Trophoblast cell (in vitro differentiated cells and primary cell): ENCODE data around the gene ENTPD6.
"Not testable (repeated sequence)": the region's sequence is repeated elsewhere in the genome, so short reads cannot be mapped to it uniquely, and the experiment has no call there.

Experiments used
- DNase-seq, 2 donors: peaks; one replicate each; pipeline ENCODE4 v3.0.0-alpha.2; 2016
- H2AFZ ChIP-seq: 2 replicates; pipeline ENCODE4 v1.6.1; 2013; ENCODE audit warnings: low read length, moderate library complexity, mild to moderate bottlenecking; ENCODE audit not compliant: insufficient read depth, poor library complexity
- H2AK5ac ChIP-seq: 2 replicates; pipeline ENCODE4 v1.6.1; 2013; ENCODE audit warnings: mild to moderate bottlenecking, low read length
- H2BK120ac ChIP-seq: 2 replicates; pipeline ENCODE4 v1.6.1; 2013; ENCODE audit warnings: low read length, mild to moderate bottlenecking, moderate library complexity; ENCODE audit not compliant: insufficient read depth, poor library complexity
- H2BK12ac ChIP-seq: 2 replicates; pipeline ENCODE4 v1.6.1; 2013; ENCODE audit warnings: mild to moderate bottlenecking, low read length, moderate library complexity
- H2BK5ac ChIP-seq: 2 replicates; pipeline ENCODE4 v1.6.1; 2013; ENCODE audit warnings: low read length, low read depth, moderate library complexity, mild to moderate bottlenecking; ENCODE audit not compliant: poor library complexity
- H3K14ac ChIP-seq: 2 replicates; pipeline ENCODE4 v1.6.1; 2013; ENCODE audit warnings: mild to moderate bottlenecking, low read length
- H3K18ac ChIP-seq: 2 replicates; pipeline ENCODE4 v1.6.1; 2013; ENCODE audit warnings: mild to moderate bottlenecking, low read length
- H3K23ac ChIP-seq: 2 replicates; pipeline ENCODE4 v1.6.1; 2013; ENCODE audit warnings: low read length
- H3K27ac ChIP-seq: 2 replicates; pipeline ENCODE4 v1.5.1; 2013; ENCODE audit warnings: low read depth, mild to moderate bottlenecking, inconsistent platforms, low read length, moderate library complexity
- H3K27me3 ChIP-seq: 2 replicates; pipeline ENCODE4 v1.6.1; 2013; ENCODE audit warnings: inconsistent platforms, mild to moderate bottlenecking, low read length, moderate library complexity; ENCODE audit not compliant: insufficient read depth
- H3K36me3 ChIP-seq, 2 experiments: 1 replicate in 1 of 2; 2 replicates in 1 of 2; pipeline ENCODE4 v1.6.1; 2013; ENCODE audit warnings: low read length in 2 of 2, mild to moderate bottlenecking in 2 of 2, moderate library complexity in 1 of 2; ENCODE audit not compliant: insufficient read depth in 2 of 2, control insufficient read depth in 1 of 2
- H3K4ac ChIP-seq: 2 replicates; pipeline ENCODE4 v1.6.1; 2013; ENCODE audit warnings: low read depth, mild to moderate bottlenecking, low read length, moderate library complexity
- H3K4me1 ChIP-seq, 2 experiments: 1 replicate in 1 of 2; 2 replicates in 1 of 2; pipeline ENCODE4 v1.6.1; 2013; ENCODE audit warnings: low read length in 2 of 2, mild to moderate bottlenecking in 2 of 2, moderate library complexity in 1 of 2; ENCODE audit not compliant: insufficient read depth in 2 of 2, control insufficient read depth in 1 of 2
- H3K4me2 ChIP-seq: 2 replicates; pipeline ENCODE4 v1.6.1; 2013; ENCODE audit warnings: inconsistent platforms, mild to moderate bottlenecking, low read length, moderate library complexity
- H3K4me3 ChIP-seq: 2 replicates; pipeline ENCODE4 v1.5.1; 2013; ENCODE audit warnings: mild to moderate bottlenecking, low read depth, low read length, inconsistent platforms
- H3K79me1 ChIP-seq: one replicate; pipeline ENCODE4 v1.6.1; 2013; ENCODE audit warnings: low read length
- H3K79me2 ChIP-seq: 2 replicates; pipeline ENCODE4 v1.6.1; 2013; ENCODE audit warnings: low read length, mild to moderate bottlenecking; ENCODE audit not compliant: control insufficient read depth, insufficient read depth, poor library complexity
- H3K9ac ChIP-seq: 2 replicates; pipeline ENCODE4 v1.6.1; 2013; ENCODE audit warnings: mild to moderate bottlenecking, low read length
- H3K9me3 ChIP-seq: 2 replicates; pipeline ENCODE4 v1.6.1; 2013; ENCODE audit warnings: low read depth, mild to moderate bottlenecking, control low read depth, inconsistent platforms, low read length; ENCODE audit not compliant: insufficient read depth
- H4K12ac ChIP-seq: 2 replicates; pipeline ENCODE4 v1.6.1; 2013; ENCODE audit warnings: low read depth, mild to moderate bottlenecking, low read length, moderate library complexity
- H4K8ac ChIP-seq: 2 replicates; pipeline ENCODE4 v1.6.1; 2013; ENCODE audit warnings: low read depth, mild to moderate bottlenecking, low read length, moderate library complexity
- H4K91ac ChIP-seq: one replicate; pipeline ENCODE4 v1.6.1; 2013; ENCODE audit warnings: low read depth, mild to moderate bottlenecking, low read length, moderate library complexity
- WGBS: extraction: QIAGEN DNeasy Blood & Tissue Kit; methylation state at CpG from one replicate; pipeline ENCODE4 v1.1.7; 2013; ENCODE audit warnings: missing lambda C conversion rate; ENCODE audit not compliant: insufficient read length, insufficient coverage; ENCODE audit errors: extremely low coverage; 5-methylcytosine and 5-hydroxymethylcytosine counted together

ENTPD6 gene

GRCh38 chr20:25179439-25180089 lies 15.9 kb upstream of the ENTPD6 start:
- H3K4me1 ChIP-seq = no peaks in the 10 kb centered on the region
- H2BK120ac ChIP-seq = no peak overlapping the region
- no peak overlapping the region for H3K4me3 ChIP-seq
- H3K79me2 ChIP-seq = no peaks in the 10 kb centered on the region
- no peak overlapping the region for H2BK5ac ChIP-seq
- peaks cover under 1% of the 10 kb centered on the region for H3K9me3 ChIP-seq
- no peak overlapping the region for H4K12ac ChIP-seq
- no peaks in the 10 kb centered on the region for H3K27me3 ChIP-seq
- H2AFZ ChIP-seq = no peak overlapping the region
- H3K23ac ChIP-seq = no peak overlapping the region
- no peaks in the 10 kb centered on the region for H3K79me1 ChIP-seq
- DNase-seq = no peak
- no peak overlapping the region for H2BK12ac ChIP-seq
- no peak overlapping the region for H3K27ac ChIP-seq
- H4K91ac ChIP-seq = no peak overlapping the region
- no peak overlapping the region for H4K8ac ChIP-seq
- H3K14ac ChIP-seq = no peak overlapping the region
- no peak overlapping the region for H3K4me2 ChIP-seq
- no peak overlapping the region for H3K9ac ChIP-seq
- no CpG with 5 or more reads among the region's 15 CpGs for WGBS
- H3K36me3 ChIP-seq = no peaks in the 10 kb centered on the region
- H2AK5ac ChIP-seq = no peak overlapping the region
- H3K4ac ChIP-seq = no peak overlapping the region
- no peak overlapping the region for H3K18ac ChIP-seq

- not testable (repeated sequence) for H3K4ac ChIP-seq, H3K4me1 ChIP-seq, H2AFZ ChIP-seq, H3K9ac ChIP-seq, H2AK5ac ChIP-seq, H3K9me3 ChIP-seq, H3K36me3 ChIP-seq, H3K14ac ChIP-seq, H2BK12ac ChIP-seq, H2BK120ac ChIP-seq, H4K8ac ChIP-seq, H3K4me3 ChIP-seq, H2BK5ac ChIP-seq, H3K4me2 ChIP-seq, H3K18ac ChIP-seq, H4K91ac ChIP-seq, H3K27ac ChIP-seq, H3K23ac ChIP-seq, H3K27me3 ChIP-seq, H4K12ac ChIP-seq, H3K79me2 ChIP-seq, DNase-seq, H3K79me1 ChIP-seq
- WGBS = no CpG with 5 or more reads among the region's 1 CpG
These were observed 11.1 kb upstream of the ENTPD6 start for GRCh38 chr20:25184391-25184790.

GRCh38 chr20:25187220-25187619 lies 8.3 kb upstream of the ENTPD6 start:
- no peak overlapping the region for H2BK120ac ChIP-seq
- H3K27ac ChIP-seq = no peak overlapping the region
- no peaks in the 10 kb centered on the region for H3K79me1 ChIP-seq
- no peak overlapping the region for H2AK5ac ChIP-seq
- H3K18ac ChIP-seq = no peak overlapping the region
- no peak overlapping the region for H3K9ac ChIP-seq
- H2AFZ ChIP-seq = no peak overlapping the region
- H4K8ac ChIP-seq = no peak overlapping the region
- no peaks in the 10 kb centered on the region for H3K27me3 ChIP-seq
- peaks cover 0 to 2% of the 10 kb centered on the region in 2 experiments for H3K4me1 ChIP-seq
- H3K4me2 ChIP-seq = no peak overlapping the region
- H3K14ac ChIP-seq = no peak overlapping the region
- H3K4ac ChIP-seq = no peak overlapping the region
- no peak for DNase-seq
- H3K23ac ChIP-seq = no peak overlapping the region
- H3K36me3 ChIP-seq = no peaks in the 10 kb centered on the region
- no peak overlapping the region for H4K12ac ChIP-seq
- H2BK5ac ChIP-seq = no peak overlapping the region
- WGBS = no CpG with 5 or more reads among the region's 3 CpGs
- no peaks in the 10 kb centered on the region for H3K79me2 ChIP-seq
- H3K4me3 ChIP-seq = no peak overlapping the region
- peaks cover 8% of the 10 kb centered on the region for H3K9me3 ChIP-seq
- no peak overlapping the region for H2BK12ac ChIP-seq
- no peak overlapping the region for H4K91ac ChIP-seq

GRCh38 chr20:25187635-25188034 lies 7.9 kb upstream of the ENTPD6 start:
- Histone ChIP-seq H3K4me2 (no peak overlapping the region), H4K12ac (no peak overlapping the region), H3K9me3 (peaks cover 8% of the 10 kb centered on the region), H2AK5ac (no peak overlapping the region), H3K4ac (no peak overlapping the region), H4K91ac (no peak overlapping the region), H3K79me2 (no peaks in the 10 kb centered on the region), H4K8ac (no peak overlapping the region), H3K27me3 (no peaks in the 10 kb centered on the region), H3K27ac (no peak overlapping the region), H2BK120ac (no peak overlapping the region), H2BK12ac (no peak overlapping the region), H3K79me1 (no peaks in the 10 kb centered on the region), H3K4me3 (no peak overlapping the region), H3K14ac (no peak overlapping the region), H3K9ac (no peak overlapping the region), H2BK5ac (no peak overlapping the region), H2AFZ (no peak overlapping the region), H3K36me3 (no peaks in the 10 kb centered on the region), H3K18ac (no peak overlapping the region), H3K4me1 (peaks cover 0 to 2% of the 10 kb centered on the region in 2 experiments), H3K23ac (no peak overlapping the region)
- DNase-seq = no peak
- WGBS = no CpG with 5 or more reads among the region's 7 CpGs
